Measurements from ENCODE around the gene TSPAN18.

TSPAN18 gene

GRCh38 chr11:44885065-44885810, 158.5 kb downstream of the TSPAN18 start:
- Histone ChIP-seq H3K4me3 (ENCODE audit: low read length) (no peak overlapping the region), H3K36me3 (ENCODE audit: insufficient read depth, low read length) (no peaks in the 10 kb centered on the region), H3K27ac (ENCODE audit: low read depth, low read length) (no peak overlapping the region), H3K27me3 (ENCODE audit: insufficient read depth, low read length) (no peaks in the 10 kb centered on the region), H3K9ac (ENCODE audit: low read depth, low read length) (no peak overlapping the region), H3K9me3 (ENCODE audit: insufficient read depth, low read depth, low read length) (no peaks in the 10 kb centered on the region), H3K4me1 (ENCODE audit: insufficient read depth, low read length) (peaks cover 35% of the 10 kb centered on the region)
- 72% methylated on average over 12 of the region's 12 CpGs for WGBS

- no peaks in the 10 kb centered on the region for H3K9me3 ChIP-seq (ENCODE audit: insufficient read depth, low read depth, low read length)
- H3K27me3 ChIP-seq (ENCODE audit: insufficient read depth, low read length), result no peaks in the 10 kb centered on the region
- H3K36me3 ChIP-seq (ENCODE audit: insufficient read depth, low read length), result no peaks in the 10 kb centered on the region
- no peak overlapping the region for H3K27ac ChIP-seq (ENCODE audit: low read depth, low read length)
- H3K9ac ChIP-seq (ENCODE audit: low read depth, low read length), result no peak overlapping the region
- peaks cover 35% of the 10 kb centered on the region for H3K4me1 ChIP-seq (ENCODE audit: insufficient read depth, low read length)
- no peak overlapping the region for H3K4me3 ChIP-seq (ENCODE audit: low read length)
- WGBS, result 74% methylated on average over 13 of the region's 13 CpGs
Measured at GRCh38 chr11:44885919-44886789, 159.4 kb downstream of the TSPAN18 start.

- no peak overlapping the region for H3K27ac ChIP-seq (ENCODE audit: low read depth, low read length)
- H3K9ac ChIP-seq (ENCODE audit: low read depth, low read length), result no peak overlapping the region
- H3K36me3 ChIP-seq (ENCODE audit: insufficient read depth, low read length), result no peaks in the 10 kb centered on the region
- H3K4me3 ChIP-seq (ENCODE audit: low read length), result no peak overlapping the region
- 92% methylated on average over 3 of the region's 3 CpGs for WGBS
- H3K4me1 ChIP-seq (ENCODE audit: insufficient read depth, low read length), result peaks cover 37% of the 10 kb centered on the region
- H3K9me3 ChIP-seq (ENCODE audit: insufficient read depth, low read depth, low read length), result no peaks in the 10 kb centered on the region
- H3K27me3 ChIP-seq (ENCODE audit: insufficient read depth, low read length), result no peaks in the 10 kb centered on the region
Measured at GRCh38 chr11:44886790-44887140, 160.0 kb downstream of the TSPAN18 start.

- no peaks in the 10 kb centered on the region for H3K9me3 ChIP-seq (ENCODE audit: insufficient read depth, low read depth, low read length)
- H3K36me3 ChIP-seq (ENCODE audit: insufficient read depth, low read length), result no peaks in the 10 kb centered on the region
- no peak overlapping the region for H3K4me3 ChIP-seq (ENCODE audit: low read length)
- H3K4me1 ChIP-seq (ENCODE audit: insufficient read depth, low read length), result peaks cover 37% of the 10 kb centered on the region
- WGBS, result 50% methylated on average over 3 of the region's 3 CpGs
- H3K27me3 ChIP-seq (ENCODE audit: insufficient read depth, low read length), result no peaks in the 10 kb centered on the region
- H3K9ac ChIP-seq (ENCODE audit: low read depth, low read length), result no peak overlapping the region
- H3K27ac ChIP-seq (ENCODE audit: low read depth, low read length), result no peak overlapping the region
Measured at GRCh38 chr11:44887636-44888035, 160.9 kb downstream of the TSPAN18 start.

GRCh38 chr11:44889266-44889665, 162.5 kb downstream of the TSPAN18 start:
- 97% methylated on average over 1 of the region's 1 CpG for WGBS
- Histone ChIP-seq H3K4me1 (ENCODE audit: insufficient read depth, low read length) (peaks cover 49% of the 10 kb centered on the region), H3K9me3 (ENCODE audit: insufficient read depth, low read depth, low read length) (no peaks in the 10 kb centered on the region), H3K27ac (ENCODE audit: low read depth, low read length) (no peak overlapping the region), H3K4me3 (ENCODE audit: low read length) (no peak overlapping the region), H3K27me3 (ENCODE audit: insufficient read depth, low read length) (no peaks in the 10 kb centered on the region), H3K36me3 (ENCODE audit: insufficient read depth, low read length) (no peaks in the 10 kb centered on the region), H3K9ac (ENCODE audit: low read depth, low read length) (no peak overlapping the region)

- H3K36me3 ChIP-seq (ENCODE audit: insufficient read depth, low read length), result no peaks in the 10 kb centered on the region
- 87% methylated on average over 7 of the region's 7 CpGs for WGBS
- H3K9me3 ChIP-seq (ENCODE audit: insufficient read depth, low read depth, low read length), result no peaks in the 10 kb centered on the region
- H3K9ac ChIP-seq (ENCODE audit: low read depth, low read length), result no peak overlapping the region
- H3K27ac ChIP-seq (ENCODE audit: low read depth, low read length), result no peak overlapping the region
- H3K27me3 ChIP-seq (ENCODE audit: insufficient read depth, low read length), result no peaks in the 10 kb centered on the region
- peaks cover 19% of the 10 kb centered on the region for H3K4me1 ChIP-seq (ENCODE audit: insufficient read depth, low read length)
- H3K4me3 ChIP-seq (ENCODE audit: low read length), result no peak overlapping the region
Measured at GRCh38 chr11:44892843-44893242, 166.1 kb downstream of the TSPAN18 start.

GRCh38 chr11:44893308-44893822, 166.6 kb downstream of the TSPAN18 start:
- no peak overlapping the region for H3K27ac ChIP-seq (ENCODE audit: low read depth, low read length)
- H3K4me1 ChIP-seq (ENCODE audit: insufficient read depth, low read length), result peaks cover 14% of the 10 kb centered on the region
- no peaks in the 10 kb centered on the region for H3K27me3 ChIP-seq (ENCODE audit: insufficient read depth, low read length)
- no peaks in the 10 kb centered on the region for H3K9me3 ChIP-seq (ENCODE audit: insufficient read depth, low read depth, low read length)
- 72% methylated on average over 10 of the region's 10 CpGs for WGBS
- H3K36me3 ChIP-seq (ENCODE audit: insufficient read depth, low read length), result no peaks in the 10 kb centered on the region
- no peak overlapping the region for H3K4me3 ChIP-seq (ENCODE audit: low read length)
- no peak overlapping the region for H3K9ac ChIP-seq (ENCODE audit: low read depth, low read length)

GRCh38 chr11:44893846-44894617, 167.3 kb downstream of the TSPAN18 start:
- Histone ChIP-seq H3K9me3 (ENCODE audit: insufficient read depth, low read depth, low read length) (no peaks in the 10 kb centered on the region), H3K36me3 (ENCODE audit: insufficient read depth, low read length) (no peaks in the 10 kb centered on the region), H3K9ac (ENCODE audit: low read depth, low read length) (no peak overlapping the region), H3K4me1 (ENCODE audit: insufficient read depth, low read length) (peaks cover 14% of the 10 kb centered on the region), H3K27me3 (ENCODE audit: insufficient read depth, low read length) (no peaks in the 10 kb centered on the region), H3K4me3 (ENCODE audit: low read length) (no peak overlapping the region), H3K27ac (ENCODE audit: low read depth, low read length) (no peak overlapping the region; the same call in 1 of the 2 replicates)
- 49% methylated on average over 19 of the region's 21 CpGs for WGBS

- H3K9ac ChIP-seq (ENCODE audit: low read depth, low read length), result no peak overlapping the region
- 79% methylated on average over 2 of the region's 3 CpGs for WGBS
- no peaks in the 10 kb centered on the region for H3K27me3 ChIP-seq (ENCODE audit: insufficient read depth, low read length)
- no peaks in the 10 kb centered on the region; the same call in 1 of the 2 replicates for H3K4me1 ChIP-seq (ENCODE audit: insufficient read depth, low read length)
- H3K9me3 ChIP-seq (ENCODE audit: insufficient read depth, low read depth, low read length), result no peaks in the 10 kb centered on the region
- H3K27ac ChIP-seq (ENCODE audit: low read depth, low read length), result no peak overlapping the region
- no peak overlapping the region for H3K4me3 ChIP-seq (ENCODE audit: low read length)
- H3K36me3 ChIP-seq (ENCODE audit: insufficient read depth, low read length), result no peaks in the 10 kb centered on the region
Measured at GRCh38 chr11:44899959-44900358, 173.2 kb downstream of the TSPAN18 start.

GRCh38 chr11:44901120-44901633, 174.4 kb downstream of the TSPAN18 start:
- Histone ChIP-seq H3K9me3 (ENCODE audit: insufficient read depth, low read depth, low read length) (no peaks in the 10 kb centered on the region), H3K36me3 (ENCODE audit: insufficient read depth, low read length) (no peaks in the 10 kb centered on the region), H3K9ac (ENCODE audit: low read depth, low read length) (no peak overlapping the region), H3K27ac (ENCODE audit: low read depth, low read length) (no peak overlapping the region), H3K27me3 (ENCODE audit: insufficient read depth, low read length) (no peaks in the 10 kb centered on the region), H3K4me3 (ENCODE audit: low read length) (no peak overlapping the region), H3K4me1 (ENCODE audit: insufficient read depth, low read length) (peaks cover 9% of the 10 kb centered on the region)
- 96% methylated on average over 7 of the region's 7 CpGs for WGBS
